Upper lobe of left lung (tissue), 4 donors: ENCODE data around the gene PKD2L1.

Experiments used
- POLR2A ChIP-seq, 4 donors: fragments of 450-650 bp; IDR thresholded peaks; one replicate each; pipeline ENCODE4 v1.5.1; 2016 to 2017; ENCODE audit warnings: antibody characterized with exemption in 4 of 4, mild to moderate bottlenecking in 2 of 4
- POLR2AphosphoS5 ChIP-seq, 2 donors: sonication (generic); formaldehyde crosslinking; IDR thresholded peaks; one replicate each; pipeline ENCODE4 v1.5.1; 2017; ENCODE audit warnings: antibody characterized with exemption in 2 of 2
- TF ChIP-seq, protein P1 (sequence below), 6 experiments: fragments of 450-650 bp in 4 of 6; fragments of 200-600 bp in 2 of 6; sonication (generic) in 2 of 6; IDR thresholded peaks; one replicate each; pipeline ENCODE4 v1.5.1; 2016 to 2019; ENCODE audit warnings: antibody characterized with exemption in 6 of 6

DNA sequence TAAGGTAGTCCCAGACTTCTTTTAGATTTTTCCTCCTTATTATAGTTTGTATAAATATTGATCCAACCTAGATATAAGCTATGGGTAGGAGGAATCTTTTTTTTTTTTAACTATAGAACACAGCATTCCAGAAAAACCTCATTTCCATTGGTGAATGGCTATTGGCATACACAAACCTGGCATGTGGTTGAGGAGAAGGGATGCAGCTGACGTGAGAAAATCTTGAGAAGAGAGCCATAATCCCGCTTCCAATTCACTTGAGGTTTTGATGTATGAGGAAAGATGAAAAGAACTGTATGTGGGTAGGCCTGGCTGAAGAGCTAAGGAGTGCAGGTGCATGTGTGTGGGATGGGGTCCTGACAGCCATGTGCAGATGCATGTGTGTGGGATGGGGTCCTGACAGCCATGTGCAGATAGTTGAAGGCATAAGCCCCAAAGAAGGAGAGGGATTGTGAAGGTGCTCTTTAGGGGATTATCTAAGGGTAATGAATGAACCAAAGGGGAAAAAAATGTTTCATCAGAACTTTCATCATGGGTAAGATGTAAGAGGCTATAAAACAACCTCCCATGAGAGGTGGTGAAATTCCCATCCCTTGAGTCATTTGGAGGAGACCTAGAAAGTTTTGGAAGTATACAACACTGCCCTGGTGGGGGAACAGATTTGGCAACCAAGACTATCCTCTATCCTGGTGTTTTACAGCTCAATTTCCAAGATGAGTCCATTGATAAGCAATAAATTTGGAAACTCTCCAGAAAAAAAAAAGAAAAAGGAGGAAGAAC is 3.8 kb upstream of the PKD2L1 start:
- TF ChIP-seq POLR2AphosphoS5 (IDR thresholded peaks at IDR 0.05) (no peak), POLR2A (IDR thresholded peaks at IDR 0.05) (no peak)
- TF ChIP-seq, protein P1, sequence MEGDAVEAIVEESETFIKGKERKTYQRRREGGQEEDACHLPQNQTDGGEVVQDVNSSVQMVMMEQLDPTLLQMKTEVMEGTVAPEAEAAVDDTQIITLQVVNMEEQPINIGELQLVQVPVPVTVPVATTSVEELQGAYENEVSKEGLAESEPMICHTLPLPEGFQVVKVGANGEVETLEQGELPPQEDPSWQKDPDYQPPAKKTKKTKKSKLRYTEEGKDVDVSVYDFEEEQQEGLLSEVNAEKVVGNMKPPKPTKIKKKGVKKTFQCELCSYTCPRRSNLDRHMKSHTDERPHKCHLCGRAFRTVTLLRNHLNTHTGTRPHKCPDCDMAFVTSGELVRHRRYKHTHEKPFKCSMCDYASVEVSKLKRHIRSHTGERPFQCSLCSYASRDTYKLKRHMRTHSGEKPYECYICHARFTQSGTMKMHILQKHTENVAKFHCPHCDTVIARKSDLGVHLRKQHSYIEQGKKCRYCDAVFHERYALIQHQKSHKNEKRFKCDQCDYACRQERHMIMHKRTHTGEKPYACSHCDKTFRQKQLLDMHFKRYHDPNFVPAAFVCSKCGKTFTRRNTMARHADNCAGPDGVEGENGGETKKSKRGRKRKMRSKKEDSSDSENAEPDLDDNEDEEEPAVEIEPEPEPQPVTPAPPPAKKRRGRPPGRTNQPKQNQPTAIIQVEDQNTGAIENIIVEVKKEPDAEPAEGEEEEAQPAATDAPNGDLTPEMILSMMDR (IDR thresholded peaks at IDR 0.05) = no peak
